GM10266 (cell line): ENCODE data around the gene LRRC71.

Experiments used
- DNase-seq: peaks from one replicate; pipeline ENCODE4 v3.0.0; 2012; ENCODE audit errors: extremely low spot score
- TF ChIP-seq, protein P1 (sequence below): IDR thresholded peaks from 2 replicates; pipeline ENCODE4 v1.5.1; 2012; ENCODE audit warnings: mild to moderate bottlenecking, low read depth; ENCODE audit not compliant: control insufficient read depth, insufficient read depth; ENCODE audit errors: missing control alignments

Gene LRRC71

DNA sequence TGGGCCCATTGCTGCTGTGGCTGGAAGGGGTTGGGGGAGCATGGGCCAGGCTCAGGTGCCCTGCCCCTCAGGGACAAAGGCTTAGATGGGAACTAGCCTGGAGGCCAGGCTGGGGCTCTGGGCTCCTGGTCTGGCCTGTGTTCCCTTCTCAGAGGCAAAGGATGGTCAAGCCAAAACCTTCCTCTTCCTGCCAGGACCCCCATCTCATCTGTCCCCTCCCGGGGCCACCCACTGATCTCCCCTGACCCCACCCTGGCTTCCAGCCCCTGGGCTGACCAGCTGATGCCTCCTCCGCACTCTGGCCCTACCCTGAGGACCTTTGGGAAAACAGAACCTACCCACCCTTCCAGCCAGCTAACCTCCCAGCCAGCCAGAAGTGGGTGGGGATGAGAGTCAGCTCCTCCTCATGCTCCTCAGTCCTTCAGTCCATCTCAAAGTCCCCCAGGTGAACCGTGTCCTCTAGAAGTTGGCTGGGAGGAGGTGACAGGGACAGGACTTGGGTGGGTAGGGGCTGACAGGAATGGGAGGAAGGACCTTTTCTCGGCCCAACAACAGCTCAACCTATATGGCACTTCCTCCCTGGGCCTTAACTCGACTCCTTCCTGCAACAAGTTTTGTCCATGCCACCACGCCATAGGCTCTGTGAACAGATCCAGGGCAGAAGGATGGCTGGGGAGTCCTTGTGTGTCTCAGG, 19.4 kb upstream of the LRRC71 start:
- TF ChIP-seq, protein P1, sequence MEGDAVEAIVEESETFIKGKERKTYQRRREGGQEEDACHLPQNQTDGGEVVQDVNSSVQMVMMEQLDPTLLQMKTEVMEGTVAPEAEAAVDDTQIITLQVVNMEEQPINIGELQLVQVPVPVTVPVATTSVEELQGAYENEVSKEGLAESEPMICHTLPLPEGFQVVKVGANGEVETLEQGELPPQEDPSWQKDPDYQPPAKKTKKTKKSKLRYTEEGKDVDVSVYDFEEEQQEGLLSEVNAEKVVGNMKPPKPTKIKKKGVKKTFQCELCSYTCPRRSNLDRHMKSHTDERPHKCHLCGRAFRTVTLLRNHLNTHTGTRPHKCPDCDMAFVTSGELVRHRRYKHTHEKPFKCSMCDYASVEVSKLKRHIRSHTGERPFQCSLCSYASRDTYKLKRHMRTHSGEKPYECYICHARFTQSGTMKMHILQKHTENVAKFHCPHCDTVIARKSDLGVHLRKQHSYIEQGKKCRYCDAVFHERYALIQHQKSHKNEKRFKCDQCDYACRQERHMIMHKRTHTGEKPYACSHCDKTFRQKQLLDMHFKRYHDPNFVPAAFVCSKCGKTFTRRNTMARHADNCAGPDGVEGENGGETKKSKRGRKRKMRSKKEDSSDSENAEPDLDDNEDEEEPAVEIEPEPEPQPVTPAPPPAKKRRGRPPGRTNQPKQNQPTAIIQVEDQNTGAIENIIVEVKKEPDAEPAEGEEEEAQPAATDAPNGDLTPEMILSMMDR = no peak
- no peak for DNase-seq

DNA sequence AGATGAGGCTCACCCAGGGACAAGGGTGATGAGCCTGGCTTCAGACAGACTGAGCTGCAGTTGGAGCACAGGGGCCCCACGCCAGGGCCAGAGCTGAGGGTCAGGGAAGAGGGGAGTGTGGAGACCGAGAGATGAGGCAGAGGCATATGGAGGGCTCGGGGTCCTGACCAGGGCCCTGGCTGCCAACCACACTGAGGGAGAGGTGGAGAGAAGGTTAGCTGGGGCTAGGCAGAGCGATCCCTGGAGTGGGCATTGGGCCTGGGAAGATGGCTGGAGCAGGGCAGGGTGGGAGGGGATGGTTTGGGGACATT, 18.9 kb upstream of the LRRC71 start:
- TF ChIP-seq, protein P1 = no peak
- DNase-seq = no peak

DNA sequence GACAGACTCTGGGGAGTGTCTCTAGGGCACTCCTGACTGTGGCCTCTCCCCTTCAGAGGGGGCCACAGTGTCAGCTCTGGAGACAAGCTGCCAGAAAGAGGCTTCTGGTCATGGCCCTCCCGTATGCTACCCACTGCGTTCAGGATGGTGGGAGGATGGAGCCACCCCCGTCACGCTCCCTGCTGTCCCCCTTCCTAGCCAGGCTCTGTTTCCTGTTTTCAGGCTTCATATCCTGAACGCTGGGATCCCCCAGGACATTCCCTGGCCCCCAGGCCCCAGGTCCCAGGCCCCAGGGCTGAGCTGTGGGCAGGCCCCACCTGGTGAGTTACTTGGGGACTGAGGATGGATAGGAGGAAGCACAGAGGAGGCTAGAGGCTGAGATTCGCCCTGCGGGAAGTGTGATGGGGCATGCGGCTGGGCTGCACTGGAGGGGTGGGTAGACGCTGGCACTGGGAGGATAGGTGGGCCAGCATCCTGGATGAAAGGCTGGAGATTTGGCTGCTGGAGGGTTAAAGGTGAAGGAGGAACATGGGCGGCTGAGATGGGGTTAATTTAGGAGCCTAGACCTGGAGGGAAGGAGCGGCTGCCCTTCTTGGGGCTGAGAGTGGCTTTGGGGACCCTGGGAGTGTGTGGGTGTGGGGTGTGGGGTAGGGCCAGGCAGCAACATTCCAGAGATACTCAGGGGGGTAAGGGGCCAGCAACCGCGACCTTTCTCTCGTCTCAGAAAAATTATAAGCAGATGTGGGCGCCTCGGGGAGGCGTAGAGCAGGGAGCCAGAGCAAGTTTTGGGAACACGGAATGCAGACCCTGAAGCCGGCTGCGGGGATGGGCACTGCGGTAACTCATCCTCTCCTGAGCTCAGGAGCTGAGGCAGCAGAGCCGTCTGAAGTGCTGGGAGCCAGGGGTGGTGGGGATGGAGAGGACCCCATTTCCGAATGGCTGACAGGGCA, 18.2 kb upstream of the LRRC71 start:
- TF ChIP-seq, protein P1 = no peak
- DNase-seq = no peak

DNA sequence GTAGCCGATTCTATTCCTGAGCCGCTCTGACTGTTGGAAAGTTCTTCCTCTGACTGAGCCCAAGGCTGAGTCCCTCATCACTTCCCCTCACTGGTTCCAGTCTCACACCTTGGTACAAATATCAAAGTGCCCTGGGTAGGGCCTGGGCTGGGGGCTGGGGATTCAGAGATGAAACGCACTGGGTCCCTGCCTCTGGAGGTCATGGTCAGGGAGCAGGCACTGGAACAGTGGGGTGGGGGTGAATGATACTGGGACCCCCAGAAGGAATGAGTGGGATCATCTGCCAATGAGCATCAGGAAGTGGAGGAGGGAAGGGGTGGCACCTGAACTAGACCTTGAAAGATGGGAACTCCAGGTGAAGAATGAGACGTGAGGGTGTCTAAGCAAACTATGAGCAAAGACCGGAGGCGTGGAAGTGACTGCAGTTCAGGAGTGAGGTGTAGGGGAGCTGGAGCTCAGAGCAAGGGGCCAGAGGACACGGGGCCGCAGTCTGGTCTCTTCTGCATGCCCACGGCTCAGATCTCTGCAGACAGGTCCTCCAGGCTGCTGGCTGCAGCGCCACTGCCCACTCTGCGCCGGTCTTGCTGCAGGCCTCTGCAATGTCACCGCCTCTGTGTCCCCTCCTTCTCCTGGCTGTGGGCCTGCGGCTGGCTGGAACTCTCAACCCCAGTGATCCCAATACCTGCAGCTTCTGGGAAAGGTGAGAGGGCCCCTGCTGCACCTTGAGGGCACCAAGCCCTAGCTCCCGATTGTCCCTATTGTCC, 16.9 kb upstream of the LRRC71 start:
- DNase-seq = no peak
- TF ChIP-seq, protein P1 = no peak

DNA sequence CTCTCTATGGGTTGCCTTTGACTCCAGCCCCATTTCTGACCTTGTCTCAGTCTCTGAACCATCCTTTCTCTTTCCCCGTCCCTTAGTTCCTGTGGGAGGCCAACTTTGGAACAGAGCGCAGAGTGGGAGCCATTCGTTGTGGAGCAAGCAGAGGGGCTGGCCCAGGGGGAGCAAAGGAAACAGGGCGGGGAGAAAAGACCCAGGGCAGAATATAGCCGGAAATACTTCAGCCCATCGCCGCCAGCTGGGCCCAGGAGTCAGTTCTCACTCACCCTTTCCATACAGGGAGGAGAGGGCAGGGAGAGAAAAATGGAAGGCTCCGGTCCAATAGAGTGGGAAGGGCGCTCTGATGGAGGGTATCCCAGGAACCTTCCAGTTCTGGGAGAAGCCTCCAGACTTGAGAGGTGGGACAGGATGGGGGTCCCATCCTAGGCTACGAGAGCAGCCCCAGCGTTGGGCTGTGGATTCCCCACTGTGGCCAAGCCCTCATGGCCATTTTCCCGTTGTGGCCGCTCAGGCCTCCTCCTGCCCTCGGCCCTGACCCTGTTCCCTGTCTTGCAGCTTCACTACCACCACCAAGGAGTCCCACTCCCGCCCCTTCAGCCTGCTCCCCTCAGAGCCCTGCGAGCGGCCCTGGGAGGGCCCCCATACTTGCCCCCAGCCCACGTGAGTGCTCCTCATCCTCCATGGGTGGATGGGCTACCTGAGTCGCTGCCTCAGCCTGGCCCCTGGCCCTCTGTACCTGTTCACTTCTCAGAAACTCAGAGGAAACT, 16.1 kb upstream of the LRRC71 start:
- TF ChIP-seq, protein P1 = no peak
- no peak for DNase-seq

DNA sequence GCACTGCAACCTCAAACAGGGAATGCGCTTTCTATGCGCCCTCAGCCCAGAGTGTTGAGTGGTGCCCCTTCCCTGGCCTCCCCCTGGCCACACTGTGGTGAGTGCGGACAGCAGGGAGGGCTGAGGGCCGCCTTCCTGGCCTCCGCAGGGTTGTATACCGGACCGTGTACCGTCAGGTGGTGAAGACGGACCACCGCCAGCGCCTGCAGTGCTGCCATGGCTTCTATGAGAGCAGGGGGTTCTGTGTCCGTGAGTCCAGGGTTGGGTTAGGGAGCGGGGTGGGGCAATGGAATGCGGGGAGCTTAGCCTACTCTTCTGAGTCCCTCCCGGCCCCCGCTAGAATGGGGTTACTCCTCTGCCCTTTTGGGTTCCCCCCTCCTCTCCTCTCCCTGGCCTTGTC, 15.3 kb upstream of the LRRC71 start:
- no peak for DNase-seq
- TF ChIP-seq, protein P1 = no peak
